HTR-8/SVneo (cell line): ENCODE results near the gene SMAD2.
"Not testable (repeated sequence)": the region's sequence is repeated elsewhere in the genome, so short reads cannot be mapped to it uniquely, and the experiment has no call there.

Experiments
- DNase-seq: peaks from one replicate; pipeline ENCODE4 v3.0.0; 2011; ENCODE audit warnings: low spot score, mixed read lengths; ENCODE audit not compliant: insufficient read length
- FAIRE-seq: peaks from 2 replicates; lab custom pipeline; 2011; peaks lifted over from hg19 to GRCh38; lab: Jason Lieb, UNC

Gene SMAD2

GRCh38 chr18:47930199-47930930 is at the start of gene SMAD2:
SMAD2 (minus strand) TSS chr18:47930659; CDS start chr18:47896756, 33,903 bp downstream.
- peak; percentile 37 for DNase-seq
- no peak for FAIRE-seq

GRCh38 chr18:47979611-47980200 is 49.2 kb upstream of the SMAD2 start:
- FAIRE-seq, result no peak

GRCh38 chr18:47978603-47979002 is 48.1 kb upstream of the SMAD2 start:
- no peak for DNase-seq
- no peak for FAIRE-seq

More at GRCh38 chr18:47979611-47980200, 49.2 kb upstream of the SMAD2 start:
- DNase-seq, result no peak

GRCh38 chr18:47978141-47978540 is 47.7 kb upstream of the SMAD2 start:
- no peak for DNase-seq
- no peak for FAIRE-seq

- no peak for DNase-seq
- FAIRE-seq, result no peak
These were observed 45.2 kb upstream of the SMAD2 start for GRCh38 chr18:47975701-47976100.

GRCh38 chr18:47975105-47975504 is 44.6 kb upstream of the SMAD2 start:
- DNase-seq (no peak), FAIRE-seq (no peak)

DNA sequence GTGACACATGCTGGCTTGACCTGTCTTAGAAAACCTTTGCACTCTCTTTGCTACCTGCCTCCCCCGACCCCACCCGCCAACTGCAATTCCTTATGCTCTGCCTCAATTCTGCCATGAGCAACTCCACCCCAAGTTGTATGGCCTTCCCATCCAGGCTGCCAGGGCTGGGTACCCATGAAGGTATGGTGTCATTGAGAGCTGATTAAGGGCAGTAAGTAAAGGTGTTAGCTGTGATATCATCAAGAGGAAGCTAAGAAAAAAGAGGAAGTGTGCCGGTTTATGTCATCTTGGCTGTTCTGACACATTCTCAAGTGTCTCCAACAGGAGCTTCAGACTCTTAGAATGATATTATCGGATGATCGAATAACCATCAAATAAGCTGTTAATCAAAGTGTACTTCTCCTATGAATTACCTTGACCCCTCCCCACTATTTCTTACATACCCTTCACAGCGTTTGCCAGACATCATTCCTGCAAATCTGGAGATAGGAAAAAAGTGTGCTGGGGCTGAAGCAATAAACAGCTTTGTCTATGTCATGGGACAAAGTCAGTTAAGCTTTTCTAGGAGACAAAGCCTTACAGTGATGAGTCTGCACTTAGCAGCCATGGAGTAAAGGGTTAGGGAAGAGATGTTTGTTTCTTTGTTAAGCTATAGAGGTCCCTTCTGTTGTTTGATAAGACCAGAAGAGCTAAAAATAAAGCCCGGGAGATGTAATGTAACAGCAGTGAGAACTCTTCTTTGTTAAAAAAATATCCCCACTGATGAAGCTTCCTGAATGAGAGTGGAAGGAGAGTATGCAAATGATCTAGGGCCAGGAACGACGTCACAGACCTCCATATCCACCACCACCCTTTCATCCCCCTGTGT is 40.4 kb upstream of the SMAD2 start:
- no peak for DNase-seq
- FAIRE-seq, result no peak

- FAIRE-seq (no peak), DNase-seq (peak; percentile 14)
These were observed 39.4 kb upstream of the SMAD2 start for GRCh38 chr18:47969816-47970215.

DNA sequence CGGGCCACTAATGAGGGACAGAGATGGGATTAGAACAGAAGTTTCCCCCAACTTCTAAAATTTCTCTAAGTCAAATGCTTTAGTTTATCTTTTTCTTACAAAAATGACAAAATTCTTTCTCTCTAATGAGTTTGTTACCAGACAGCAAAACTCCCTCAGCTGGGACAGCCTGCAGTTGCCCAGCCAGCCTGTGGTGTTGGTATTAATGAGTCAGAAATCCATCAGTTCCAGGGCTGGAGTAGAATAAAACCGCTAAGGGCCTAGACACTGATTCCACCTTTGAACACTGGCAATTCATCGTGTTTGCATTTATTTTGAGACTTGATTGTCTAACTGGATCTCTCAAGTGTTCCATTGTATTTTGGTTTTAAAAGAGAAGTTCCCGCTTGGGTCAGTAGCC is 38.3 kb upstream of the SMAD2 start:
- FAIRE-seq (no peak), DNase-seq (no peak)

GRCh38 chr18:47968006-47968676 is 37.7 kb upstream of the SMAD2 start:
- FAIRE-seq, result peak; percentile 16
- peak; percentile 37 for DNase-seq

DNA sequence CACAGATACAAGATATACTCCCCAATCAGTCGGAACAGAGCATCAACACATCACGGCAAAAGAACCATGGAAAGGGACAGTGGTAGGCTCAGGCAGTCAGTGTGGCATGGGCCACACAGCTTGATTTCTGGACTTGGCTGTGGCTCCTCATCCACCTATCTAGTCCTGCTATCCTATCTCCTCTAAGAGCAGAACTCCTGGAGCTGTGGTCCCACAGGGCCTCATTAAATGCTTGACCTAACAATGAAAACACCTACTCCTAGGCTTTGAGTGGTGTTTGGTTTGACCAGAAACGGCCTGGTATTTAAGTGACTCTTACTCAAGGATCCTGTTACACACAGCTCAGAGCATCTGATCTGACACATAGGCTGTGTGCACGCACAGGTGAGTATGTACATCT is 33.6 kb upstream of the SMAD2 start:
- FAIRE-seq (no peak), DNase-seq (no peak)

DNA sequence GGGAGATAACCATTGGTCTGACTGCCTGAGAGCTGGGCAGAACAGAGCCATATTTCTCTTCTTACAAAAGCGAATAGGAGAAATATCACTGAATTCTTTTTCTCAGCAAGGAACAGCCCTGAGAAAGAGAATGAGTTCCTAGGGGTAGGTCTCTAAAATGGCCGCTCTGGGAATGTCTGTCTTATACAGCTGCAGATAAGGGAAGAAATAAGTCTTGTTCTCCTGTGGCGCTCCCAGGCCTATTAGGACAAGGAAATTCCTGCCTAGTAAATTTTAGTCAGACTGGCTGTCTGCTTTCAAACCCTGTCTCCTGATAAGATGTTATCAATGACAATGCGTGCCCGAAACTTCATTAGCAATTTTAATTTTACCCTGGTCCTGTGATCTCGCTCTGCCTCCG is 30.5 kb upstream of the SMAD2 start:
- not testable (repeated sequence) for FAIRE-seq, DNase-seq

DNA sequence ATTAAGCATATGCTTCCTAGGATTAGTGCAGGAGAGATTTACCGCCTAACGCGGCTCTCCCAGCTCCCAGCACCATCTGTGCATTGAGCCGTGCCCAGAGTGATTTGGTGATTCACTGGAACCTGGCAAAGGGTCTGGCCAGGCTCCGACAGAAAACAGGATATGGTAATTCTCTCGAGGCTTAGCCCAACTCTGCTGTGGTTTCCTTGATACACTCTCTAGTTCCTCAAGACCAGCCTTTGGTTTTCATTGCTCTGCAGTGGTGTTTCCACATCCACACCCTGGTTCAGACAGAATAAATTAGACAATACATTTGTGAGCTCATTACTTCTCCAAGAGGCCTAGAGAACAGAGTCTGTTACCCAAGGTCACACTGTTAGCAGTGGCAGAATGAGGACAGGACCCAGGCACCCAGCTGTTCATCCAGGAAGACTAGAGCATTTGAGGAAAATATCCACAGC is 23.0 kb upstream of the SMAD2 start:
- DNase-seq (no peak), FAIRE-seq (no peak)

GRCh38 chr18:47950511-47950910 is 20.1 kb upstream of the SMAD2 start:
- FAIRE-seq (no peak), DNase-seq (no peak)

GRCh38 chr18:47949202-47949601 is 18.7 kb upstream of the SMAD2 start:
- DNase-seq, result no peak
- no peak for FAIRE-seq

DNA sequence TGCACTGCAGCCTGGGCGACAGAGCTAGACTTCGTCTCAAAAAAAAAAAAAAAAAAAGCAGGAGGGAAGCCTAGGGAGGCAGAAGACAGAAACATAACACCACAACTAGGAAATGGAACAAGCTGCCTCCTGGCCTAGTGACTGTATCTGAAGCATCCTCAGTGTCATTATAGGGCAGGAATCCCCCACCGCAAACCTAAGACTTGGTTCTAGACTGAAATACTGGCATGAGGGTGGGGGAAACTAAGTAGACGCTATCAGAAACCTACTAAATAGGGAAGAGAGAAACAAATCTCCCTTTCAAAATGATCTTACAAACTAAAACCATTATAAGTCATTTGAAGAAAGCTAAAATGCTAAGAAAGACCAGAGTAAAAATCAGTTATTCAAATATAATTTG is 16.4 kb upstream of the SMAD2 start:
- DNase-seq, result no peak
- FAIRE-seq, result no peak

DNA sequence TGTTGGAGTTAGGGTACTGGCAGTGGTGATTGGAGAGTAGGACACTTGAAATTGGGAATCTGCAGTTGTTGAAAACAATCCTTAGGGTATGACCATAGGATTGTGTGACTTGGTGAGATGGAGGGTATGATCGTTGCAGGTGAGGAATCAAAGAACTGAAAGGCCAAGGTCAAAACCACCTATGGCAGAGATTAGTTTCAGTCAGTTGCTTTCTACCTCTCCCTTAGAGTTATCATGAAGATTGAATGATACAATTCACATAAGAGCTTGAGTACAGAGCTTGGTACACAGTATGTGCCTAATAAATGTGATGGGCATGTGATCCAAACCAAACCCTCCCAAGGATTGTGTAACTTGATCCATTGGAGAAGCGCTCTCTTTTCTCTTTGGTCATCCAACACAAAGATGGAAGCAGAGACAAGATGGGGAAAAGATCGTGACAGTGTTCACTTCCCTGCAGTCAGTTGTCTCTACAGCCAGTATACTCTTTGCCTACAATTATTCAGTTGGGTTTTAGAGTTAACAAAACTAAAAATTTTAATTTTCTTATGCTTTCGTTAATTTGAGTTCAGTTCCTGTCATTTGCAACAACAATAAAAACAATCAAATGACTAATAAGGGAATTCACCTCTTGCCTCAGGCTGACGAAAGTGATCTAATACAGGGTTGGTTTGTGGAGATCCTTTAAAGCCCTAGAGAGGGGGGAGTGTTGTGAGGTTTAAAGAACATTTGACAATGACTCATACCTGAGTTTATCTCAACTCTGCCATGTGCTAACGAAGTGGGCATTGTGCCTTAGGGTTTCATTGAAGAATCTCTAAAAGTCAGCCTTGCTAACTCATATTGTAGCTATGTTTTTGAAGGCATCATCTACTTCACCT is 14.8 kb upstream of the SMAD2 start:
- DNase-seq (peak; percentile 54), FAIRE-seq (peak; percentile 74)

DNA sequence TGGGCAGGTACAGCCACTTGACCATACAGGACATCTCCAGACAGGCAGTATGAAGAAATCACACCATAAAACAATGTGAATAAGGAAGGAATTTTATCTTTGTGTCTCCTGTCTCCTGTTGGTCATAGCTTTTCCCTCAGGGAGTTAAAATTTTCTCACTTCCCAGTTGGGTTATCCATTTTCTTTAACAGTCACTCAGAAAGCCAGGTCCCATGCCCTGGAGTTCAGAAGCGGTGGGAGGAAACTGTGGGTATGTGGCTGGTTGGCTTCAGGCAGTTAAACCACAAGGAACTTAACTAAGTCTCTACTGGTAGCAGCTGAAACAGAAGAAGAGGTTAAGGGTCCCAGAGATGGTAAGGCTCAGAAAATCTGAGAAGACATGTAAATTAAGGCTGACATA is 6.5 kb upstream of the SMAD2 start:
- no peak for FAIRE-seq
- no peak for DNase-seq

DNA sequence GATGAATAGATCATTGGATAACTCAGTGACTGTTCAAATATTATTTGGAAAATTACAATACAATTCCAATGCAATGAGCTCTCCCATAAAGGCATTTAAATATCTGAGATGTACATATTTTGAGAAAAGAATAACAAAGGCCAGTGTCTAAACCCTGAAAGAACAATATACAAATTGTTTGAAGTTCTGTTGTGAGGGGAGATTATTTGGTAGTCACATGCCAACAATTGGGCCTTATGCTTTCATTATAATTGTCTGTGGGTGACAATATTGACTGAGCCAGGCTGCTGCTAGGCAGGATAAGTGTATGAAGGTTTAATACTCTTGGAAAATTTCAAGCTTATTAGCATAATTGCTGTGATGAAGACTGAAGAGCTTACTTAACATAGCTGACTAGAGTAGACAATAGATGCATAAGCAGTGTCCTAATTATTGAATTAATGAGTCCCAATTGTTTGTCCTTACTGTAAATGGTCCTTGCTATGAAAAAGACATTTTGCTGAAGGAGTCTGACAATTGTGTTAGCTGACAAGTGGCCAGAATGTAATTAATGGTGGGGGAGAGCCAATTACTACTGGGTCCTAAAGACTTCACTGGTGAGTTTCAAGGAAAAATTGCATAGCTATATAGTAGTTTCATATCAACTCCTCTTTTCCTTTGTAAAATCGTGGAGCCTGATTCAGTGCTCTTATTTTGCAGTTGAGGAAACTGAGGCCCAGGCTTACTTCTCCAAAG is 5.0 kb upstream of the SMAD2 start:
- FAIRE-seq (no peak), DNase-seq (no peak)
